ENCODE data around the gene AKAP10.

DNA sequence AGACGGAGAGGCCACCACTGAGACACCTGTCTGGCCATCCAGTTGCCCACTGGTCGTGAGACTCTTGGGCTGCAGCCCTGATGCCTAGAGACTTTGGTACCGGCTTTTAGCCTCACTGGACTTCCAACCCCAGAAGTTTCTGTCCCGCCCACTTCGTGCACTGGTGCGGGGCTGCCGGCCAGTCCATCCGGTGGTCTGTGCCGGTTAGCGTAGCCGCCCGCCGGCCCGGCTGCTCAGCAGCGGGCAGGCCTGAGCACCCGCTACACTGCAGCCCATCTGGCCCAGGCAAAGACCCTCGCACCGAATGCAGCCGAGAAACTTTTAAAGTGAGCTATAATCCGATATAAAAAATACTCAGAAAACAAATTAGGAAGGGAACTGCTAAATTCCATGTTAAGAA lies 30.7 kb downstream of the AKAP10 start:
- TF ChIP-seq, protein P1, sequence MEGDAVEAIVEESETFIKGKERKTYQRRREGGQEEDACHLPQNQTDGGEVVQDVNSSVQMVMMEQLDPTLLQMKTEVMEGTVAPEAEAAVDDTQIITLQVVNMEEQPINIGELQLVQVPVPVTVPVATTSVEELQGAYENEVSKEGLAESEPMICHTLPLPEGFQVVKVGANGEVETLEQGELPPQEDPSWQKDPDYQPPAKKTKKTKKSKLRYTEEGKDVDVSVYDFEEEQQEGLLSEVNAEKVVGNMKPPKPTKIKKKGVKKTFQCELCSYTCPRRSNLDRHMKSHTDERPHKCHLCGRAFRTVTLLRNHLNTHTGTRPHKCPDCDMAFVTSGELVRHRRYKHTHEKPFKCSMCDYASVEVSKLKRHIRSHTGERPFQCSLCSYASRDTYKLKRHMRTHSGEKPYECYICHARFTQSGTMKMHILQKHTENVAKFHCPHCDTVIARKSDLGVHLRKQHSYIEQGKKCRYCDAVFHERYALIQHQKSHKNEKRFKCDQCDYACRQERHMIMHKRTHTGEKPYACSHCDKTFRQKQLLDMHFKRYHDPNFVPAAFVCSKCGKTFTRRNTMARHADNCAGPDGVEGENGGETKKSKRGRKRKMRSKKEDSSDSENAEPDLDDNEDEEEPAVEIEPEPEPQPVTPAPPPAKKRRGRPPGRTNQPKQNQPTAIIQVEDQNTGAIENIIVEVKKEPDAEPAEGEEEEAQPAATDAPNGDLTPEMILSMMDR (IDR thresholded peaks at IDR 0.05): no peak
- TF ChIP-seq EP300 (IDR thresholded peaks at IDR 0.05) (no peak), POLR2A (IDR thresholded peaks at IDR 0.05) (no peak)
